HK-2 (cell line): ENCODE measurements around the gene METAP1.
"Not testable (repeated sequence)": the region's sequence is repeated elsewhere in the genome, so short reads cannot be mapped to it uniquely, and the experiment has no call there.

ENCODE experiments used
- DNase-seq: peaks from one replicate; pipeline ENCODE4 v3.0.0-alpha.2; 2018; ENCODE audit not compliant: unreplicated experiment

METAP1 gene

DNA sequence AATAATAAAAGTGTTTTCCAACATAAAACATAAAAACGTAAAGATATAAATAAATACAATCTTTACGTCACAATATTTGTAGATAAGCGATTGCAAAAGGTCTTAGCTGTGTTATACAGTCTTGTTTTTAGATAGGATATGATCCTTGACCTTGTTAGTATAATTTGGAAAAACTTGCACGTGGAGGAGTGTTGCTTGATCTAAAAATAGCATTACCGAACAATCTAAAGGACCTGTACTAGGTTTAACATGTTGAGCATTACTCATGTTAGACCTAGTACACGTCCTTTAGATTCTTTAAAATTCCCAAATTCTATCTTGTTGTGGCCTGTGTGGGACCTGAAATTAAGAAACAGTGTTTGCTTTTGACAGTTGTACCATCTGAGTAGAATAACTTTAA lies 1.6 kb downstream of the METAP1 start:
- no peak for DNase-seq

DNA sequence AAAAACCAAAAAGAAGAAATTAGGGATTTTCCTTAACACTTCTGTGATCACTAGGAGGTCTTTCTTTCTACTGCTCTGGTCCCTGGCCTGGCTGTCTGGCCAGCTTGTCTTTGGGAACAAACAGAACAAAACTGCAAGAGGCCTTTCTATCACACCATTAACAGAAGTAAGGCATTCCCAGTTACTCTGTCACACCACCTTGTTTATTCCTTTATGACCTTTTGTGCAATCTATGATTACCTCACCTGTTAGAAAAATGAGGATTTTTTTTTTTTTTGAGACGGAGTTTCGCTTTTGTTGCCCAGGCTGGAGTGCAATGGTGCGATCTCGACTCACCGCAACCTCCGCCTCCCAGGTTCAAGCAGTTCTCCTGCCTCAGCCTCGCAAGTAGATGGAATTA lies 3.0 kb downstream of the METAP1 start:
- no peak for DNase-seq

DNA sequence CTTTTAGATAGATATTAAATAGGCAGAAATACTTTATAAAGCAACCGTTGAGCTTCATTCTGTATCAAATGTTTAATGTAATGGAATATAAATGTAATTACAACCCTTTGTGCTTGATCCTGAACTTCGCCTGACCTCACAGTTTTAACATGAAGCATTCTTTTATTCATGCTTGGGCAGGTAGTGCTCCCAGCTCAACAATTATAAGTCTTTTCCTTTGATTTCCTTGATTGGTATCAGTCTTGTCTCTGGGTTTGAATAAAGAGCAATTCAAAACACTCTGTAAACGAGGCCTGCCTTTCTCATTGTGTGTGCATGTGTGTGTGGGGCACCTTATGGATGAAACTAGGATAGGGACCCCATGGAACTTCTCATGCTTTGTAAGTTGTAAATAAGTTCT lies 6.8 kb downstream of the METAP1 start:
- no peak for DNase-seq

DNA sequence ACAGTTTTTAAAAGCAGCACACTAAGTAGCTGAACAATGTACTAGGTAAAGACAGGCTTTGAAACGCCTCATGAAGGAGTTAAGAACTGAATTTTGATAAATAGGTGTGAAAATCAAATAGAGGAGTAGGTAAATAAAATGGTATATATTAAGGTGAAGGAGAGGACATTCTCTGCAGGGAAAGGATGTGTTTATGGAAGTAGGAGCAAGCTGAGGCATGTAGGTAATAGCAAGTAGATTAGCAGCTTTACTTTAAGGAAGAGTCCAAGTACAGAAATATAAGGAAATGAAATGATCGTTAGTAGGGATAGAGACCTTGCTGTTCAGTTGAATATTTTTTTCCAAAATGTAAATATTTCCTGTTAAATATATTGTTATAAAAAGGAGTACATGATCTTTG lies 12.5 kb downstream of the METAP1 start:
- no peak for DNase-seq

DNA sequence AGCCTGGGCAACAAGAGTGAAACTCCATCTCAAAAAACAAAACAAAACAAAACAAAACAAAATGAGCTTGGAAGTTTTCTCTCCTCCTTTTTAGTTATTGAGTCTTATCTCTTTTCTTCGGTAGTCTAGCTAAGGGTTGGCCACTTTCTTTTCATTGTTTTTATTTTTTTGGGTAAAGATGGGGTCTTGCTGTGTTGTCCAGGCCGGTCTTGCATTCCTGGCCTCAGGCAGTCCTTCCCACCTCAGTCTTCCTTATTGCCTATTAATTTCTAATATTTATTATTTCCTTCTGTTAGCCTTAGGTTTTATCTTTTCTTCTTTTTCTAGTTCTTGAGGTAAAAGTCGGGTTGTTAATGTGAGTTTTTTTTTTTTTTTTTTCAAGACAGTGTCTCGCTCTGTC lies 16.4 kb downstream of the METAP1 start:
- DNase-seq: no peak

DNA sequence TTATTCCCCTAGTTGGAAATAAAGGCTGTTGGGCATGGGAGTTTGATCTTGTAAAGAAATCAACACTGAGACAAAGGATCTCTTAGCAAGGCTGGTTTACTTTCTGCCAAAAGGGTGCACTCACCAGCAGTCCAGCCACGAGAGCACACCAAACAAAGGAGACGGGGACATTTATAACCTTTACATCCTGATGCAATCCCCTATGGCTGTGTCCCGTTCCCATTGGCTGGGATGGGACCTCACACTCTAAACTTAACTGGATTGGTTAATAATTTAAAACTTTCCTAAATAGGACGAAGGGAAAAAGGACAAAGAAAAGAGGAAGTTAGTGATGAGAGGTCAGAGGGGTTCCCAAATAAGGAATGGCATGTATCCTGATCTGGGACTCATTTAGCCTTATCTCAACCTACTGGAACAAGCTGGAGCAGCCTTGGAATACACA lies 17.9 kb downstream of the METAP1 start:
- no peak for DNase-seq

DNA sequence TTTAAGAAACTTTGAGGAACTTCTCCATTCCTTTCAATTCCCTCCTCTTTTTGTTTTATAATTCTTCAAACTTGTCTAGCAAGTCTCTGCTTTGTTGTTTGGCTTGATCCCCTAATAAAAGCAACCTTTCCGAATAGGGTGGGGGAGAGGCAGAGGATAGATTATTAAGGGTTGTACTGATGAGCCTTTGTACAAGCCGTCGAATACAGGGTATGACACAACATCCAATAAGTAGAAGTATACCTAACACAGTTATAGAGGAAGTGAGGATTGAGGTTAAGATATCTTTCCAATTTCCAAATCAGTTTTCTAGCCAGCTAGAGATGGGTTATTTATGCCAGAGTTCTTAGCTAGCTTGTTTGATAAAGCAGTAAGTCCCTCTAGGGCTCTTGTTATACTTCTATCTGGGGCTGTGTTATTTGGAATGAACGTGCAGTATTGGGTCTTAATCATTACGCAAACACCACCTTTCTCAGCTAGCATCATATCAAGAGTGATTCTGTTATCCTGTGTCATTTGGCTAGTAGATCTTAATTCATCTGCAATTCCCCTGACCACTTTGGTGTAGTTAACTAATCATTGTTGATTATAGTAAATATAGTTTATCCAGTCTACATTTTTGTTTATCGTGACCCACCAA lies 18.5 kb downstream of the METAP1 start:
- DNase-seq: no peak

DNA sequence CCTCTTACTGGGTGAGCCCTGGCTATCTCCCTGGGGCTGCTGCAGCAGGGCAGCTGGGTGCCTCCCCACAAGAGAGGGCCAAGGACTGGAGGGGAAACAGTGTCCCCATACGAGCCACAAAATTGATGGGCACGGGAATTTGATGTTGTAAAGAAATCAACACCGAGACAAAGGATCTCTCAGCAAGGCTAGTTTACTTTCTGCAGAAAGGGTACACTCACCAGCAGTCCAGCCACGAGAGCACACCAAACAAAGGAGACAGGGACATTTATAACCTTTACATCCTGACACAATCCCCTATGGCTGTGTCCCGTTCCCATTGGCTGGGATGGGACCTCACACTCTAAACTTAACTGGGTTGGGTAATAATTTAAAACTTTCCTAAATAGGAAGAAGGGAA lies 25.9 kb downstream of the METAP1 start:
- no peak for DNase-seq

DNA sequence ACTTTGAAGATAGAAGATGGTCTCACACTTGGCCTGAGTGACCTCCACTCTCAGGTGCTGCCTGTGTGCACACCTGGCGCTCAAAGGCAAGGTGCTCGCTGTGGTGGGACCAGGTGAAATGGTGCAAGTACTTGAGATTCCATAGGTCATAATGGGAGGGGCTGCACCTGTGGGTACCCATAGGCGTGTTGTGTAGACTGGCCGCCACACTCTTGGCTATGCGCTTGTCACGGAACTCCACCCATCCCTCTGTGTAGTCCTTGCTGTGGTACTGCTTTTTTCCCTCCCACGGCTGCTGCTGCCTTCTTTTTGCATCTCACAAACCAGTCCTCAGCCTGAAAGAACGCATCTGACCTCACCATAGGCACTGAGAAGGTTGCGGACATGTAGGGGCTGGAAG lies 27.0 kb downstream of the METAP1 start:
- DNase-seq: no peak

DNA sequence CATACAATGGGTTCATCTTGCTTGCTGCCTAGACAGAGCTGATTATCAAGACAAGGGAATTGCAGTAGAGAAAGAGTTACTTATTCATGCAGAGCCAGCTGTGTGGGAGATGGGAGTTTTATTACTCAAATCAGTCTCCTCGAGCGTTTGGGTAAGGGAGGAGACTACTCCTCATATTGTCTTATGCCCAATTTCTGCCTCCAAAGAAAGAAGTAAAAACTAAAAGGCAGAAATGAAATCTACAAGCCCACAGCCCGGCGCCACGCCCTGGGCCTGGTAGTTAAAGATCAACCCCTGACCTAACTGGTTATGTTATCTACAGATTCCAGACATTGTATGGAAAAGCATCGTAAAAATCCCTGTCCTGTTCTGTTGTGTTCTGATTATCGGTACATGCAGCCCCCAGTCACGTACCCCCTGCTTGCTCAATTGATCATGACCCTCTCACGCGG lies 28.3 kb downstream of the METAP1 start:
- not testable (repeated sequence) for DNase-seq

DNA sequence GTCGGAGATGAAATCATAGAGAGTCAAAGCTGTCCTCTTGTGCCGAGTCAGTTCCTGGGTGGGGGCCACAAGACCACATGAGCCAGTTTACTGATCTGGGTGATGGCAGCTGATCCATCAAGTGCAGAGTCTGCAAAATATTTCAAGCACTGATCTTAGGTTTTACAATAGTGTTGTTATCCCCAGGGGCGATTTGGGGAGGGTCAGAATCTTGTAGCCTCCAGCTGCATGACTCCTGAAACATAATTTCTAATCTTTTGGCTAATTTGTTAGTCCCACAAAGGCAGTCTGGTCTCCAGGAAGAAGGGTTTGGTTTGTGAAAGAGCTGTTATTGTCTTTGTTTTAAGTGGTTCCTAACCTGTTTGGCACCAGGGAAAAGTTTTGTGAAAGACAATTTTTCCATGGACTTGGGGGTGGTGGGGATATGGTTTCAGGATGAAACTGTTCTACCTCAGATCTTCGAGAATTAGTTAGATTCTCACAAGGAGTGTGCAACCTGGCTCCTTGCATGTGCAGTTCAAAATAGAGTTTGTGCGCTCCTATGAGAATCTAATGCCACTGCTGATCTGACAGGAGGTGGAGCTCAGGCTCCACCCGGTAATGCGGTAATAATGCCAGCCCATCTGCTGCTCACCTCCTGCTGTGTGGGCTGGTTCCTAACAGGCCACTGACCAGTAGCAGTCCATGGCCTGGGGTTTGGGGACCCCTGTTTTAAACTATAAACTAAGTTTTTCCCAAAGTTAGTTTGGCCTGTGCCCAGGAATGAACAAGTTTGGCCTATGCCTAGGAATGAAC lies 29.2 kb downstream of the METAP1 start:
- no peak for DNase-seq

DNA sequence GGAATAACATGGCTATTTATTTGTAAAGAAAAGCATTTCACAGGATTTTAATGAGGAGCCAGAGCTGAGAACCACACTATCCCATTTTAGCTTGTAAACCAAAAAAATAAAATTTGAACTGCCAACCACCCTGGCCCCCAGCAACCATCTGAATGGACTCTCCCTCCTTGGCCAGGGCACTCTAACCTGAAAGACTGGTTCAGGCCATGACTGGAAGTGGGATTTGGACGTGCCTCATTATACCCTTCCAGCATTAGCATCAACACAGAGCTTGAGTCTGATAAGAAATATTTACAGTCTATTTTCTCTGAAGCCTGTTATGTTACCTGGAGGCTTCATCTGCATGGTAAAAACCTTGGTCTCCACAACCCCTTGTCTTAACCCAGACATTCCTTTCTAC lies 30.0 kb downstream of the METAP1 start:
- DNase-seq: no peak

DNA sequence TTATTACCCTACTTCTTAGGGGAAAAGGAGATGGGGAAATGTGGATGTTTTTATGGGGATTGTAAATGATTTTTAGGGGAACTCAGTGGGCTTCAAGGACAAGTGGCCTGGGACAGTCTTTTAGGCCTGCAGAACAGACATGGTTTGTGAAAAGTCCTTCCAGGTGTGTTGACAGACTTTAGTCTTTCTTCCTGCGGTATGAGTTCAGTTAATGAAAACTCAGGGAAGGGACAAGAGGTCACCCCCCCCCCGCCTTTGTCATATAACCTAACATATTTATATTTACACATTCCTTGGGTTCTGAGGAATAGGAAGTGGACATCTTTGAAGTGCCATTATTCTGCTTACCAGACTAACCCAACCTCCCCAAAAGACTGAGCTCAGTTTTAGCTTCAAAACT lies 31.8 kb downstream of the METAP1 start:
- no peak for DNase-seq

DNA sequence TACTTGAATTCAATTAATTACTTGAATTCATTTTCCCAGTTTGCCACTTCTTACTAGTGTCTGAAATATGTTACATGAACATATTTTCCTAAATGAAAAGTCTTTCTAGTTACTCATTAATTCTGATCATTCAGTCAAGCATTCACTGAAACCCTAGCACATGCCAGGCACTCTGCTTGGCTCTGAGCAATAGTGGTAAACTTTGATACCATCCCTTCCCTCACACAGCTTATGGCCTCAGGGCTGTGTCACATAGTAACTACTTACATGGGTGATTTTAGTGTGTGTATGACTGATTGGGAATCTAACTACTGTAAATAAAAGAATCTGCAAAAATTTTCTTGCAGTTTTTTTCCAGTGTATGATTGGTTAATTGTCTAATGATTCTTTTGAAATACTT lies 32.7 kb downstream of the METAP1 start:
- DNase-seq: no peak

DNA sequence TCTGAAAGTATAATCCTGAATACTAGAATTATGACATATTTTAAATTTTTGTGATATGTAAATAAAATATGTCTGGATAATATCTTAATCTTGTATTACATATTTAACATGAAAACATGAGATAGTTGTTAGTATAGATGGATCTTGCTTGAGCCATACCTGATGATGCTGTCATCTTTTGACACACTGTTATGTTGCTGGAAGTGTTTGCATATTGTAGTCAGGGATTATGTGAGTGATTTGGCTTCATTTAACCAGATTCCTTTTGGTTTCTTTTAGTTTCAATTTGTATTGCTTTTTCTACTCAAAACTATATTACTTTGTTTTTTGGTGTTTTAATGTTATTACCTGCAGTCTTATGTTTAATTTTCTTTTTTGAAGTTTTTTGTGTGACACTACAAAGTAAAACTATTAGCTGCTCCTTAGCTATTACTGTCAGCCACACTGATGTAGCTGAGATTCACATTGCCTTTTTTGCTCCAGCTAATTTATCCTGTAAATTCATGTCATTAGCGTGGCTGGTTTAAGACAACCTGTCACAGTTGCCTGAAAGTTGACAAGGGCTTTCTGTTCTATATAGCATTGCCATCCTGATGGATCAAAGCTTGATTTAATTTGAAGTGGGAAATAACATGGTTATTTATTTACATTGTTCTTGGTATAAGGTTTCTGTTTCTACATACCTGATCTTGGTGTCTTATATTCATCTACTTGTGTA lies 33.7 kb downstream of the METAP1 start:
- no peak for DNase-seq

DNA sequence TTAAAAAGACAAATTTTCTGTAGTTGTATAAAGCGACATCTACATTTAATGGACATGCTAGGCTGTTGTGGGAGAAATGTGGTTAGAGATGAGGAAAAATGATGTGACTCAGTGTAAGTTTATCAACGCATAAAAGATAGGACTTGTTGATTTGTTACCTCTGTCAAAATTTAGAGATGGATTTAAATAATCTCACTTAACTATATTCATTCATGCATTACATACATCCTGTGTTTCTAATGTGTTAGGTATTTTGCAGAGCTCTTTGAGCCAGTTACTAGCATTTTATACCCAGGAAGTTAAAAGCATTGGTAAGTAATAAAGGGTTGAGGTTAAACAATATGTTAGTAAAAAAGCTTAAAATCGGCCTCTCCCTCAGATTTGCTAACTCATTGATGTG lies 34.3 kb downstream of the METAP1 start:
- no peak for DNase-seq

DNA sequence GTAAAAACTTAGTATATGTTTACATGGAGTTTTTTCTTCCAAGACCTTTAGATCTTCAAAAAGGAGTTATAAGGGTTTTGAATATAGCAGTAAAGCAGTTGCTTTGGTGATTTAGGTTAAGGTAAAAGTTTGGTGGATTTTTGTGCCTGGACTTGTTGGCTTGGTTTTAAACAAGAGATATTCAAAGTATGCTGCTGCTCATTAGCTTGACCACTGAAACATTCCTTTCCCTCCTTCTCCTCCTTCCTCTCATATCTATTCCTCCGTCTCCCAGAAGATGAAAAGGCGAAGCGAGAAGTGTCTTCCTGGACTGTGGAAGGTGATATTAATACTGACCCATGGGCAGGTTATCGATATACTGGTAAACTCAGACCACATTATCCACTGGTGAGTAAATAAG lies 38.4 kb downstream of the METAP1 start:
- DNase-seq: no peak

DNA sequence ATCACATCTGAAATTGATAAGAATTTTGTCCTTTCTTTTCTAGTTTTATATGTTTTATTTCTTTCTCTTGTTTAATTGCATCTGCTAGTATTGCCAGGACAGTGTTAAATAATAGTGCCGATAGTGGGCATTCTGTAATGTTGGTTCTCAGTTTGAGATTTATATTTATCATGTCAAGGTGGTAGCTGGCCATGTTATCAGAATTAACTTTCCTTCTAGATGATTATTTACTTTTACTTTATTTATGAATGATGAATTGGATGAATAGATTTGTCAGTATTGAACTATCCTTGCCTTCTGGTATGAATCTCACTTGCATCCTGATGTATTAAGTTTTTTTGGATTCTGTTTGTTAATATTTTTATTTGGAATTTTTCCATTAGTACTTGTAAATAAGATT lies 42.7 kb downstream of the METAP1 start:
- DNase-seq: no peak

DNA sequence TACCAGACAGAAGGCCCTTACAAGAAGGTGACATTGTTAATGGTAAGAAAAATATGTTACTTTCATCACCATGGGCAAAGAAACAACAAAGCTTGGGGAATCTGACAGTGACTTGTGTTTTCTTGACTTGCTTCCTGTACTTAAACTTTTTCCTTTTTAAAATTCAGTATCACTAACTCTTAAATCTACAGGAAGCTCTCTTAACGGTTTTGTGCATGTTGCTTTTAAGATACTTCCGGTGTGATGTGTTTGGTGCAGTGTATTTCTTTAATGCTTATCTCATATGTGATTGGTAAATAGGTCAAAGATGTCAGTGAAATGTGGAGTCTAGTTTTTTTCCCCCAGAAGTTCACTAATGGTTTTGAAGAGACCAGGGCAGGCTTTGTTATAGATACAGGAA lies 47.8 kb downstream of the METAP1 start:
- DNase-seq: no peak

DNA sequence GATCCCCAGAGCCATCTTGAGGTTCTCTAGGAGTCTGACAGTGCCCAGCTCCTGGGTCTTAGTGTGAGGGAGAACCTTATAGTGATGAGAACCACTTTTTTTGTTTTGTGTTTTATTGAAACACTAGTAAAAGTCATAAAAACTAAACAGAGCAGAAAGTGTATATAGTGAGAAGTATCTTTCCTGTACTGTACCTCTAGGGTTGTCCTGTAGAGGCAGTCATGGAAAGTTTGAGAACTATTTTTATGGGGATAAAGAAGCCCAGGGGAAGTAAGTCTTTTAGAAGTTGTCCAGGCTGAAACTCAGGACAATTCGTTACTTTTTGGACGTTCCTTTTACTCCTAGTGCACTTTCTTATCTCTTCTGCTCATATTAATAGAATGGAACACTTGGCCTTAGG lies 52.2 kb downstream of the METAP1 start:
- no peak for DNase-seq

DNA sequence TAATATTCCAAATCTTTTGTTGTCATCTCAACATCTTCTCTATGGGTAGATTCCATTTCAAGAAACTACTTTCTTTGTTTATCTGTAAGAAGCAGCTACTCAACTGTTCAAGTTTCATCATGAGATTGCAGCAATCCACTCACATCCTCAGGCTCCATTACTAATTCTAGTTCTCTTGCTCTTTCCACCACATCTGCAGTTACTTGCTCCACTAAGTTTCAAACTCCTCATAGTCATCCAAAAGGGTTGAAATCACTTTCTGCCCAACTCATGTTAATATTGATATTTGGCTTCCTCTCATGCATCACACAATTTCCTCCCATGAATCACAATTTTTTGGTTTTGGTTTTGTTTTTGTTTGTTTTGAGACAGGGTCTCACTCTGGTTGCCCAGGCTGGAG lies 57.4 kb downstream of the METAP1 start:
- DNase-seq: no peak

DNA sequence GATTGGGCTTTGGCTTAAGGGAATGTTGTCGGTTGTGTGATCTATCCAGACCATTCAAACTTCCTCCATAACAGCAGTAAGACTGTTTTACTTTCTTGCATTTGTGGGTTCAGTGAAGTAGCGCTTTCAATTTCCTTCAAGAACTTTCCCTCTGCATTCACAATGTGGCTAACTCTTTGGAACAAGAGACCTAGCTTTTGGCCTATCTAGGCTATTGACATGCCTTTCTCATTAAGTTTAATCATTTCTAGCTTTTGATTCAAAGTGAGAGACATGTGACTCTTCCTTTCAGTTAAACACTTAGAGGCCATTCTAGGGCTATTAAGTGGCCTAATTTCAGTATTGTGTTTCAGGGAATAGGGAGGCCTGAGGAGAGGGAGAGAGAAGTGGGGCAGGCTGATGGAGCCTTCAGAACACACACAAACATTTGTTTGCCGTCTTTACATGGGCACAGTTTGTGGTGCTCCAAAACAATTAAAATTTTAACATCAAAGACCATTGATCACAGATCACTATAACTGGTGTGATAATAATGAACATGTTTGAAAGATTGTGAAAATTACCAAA lies 59.0 kb downstream of the METAP1 start:
- no peak for DNase-seq

DNA sequence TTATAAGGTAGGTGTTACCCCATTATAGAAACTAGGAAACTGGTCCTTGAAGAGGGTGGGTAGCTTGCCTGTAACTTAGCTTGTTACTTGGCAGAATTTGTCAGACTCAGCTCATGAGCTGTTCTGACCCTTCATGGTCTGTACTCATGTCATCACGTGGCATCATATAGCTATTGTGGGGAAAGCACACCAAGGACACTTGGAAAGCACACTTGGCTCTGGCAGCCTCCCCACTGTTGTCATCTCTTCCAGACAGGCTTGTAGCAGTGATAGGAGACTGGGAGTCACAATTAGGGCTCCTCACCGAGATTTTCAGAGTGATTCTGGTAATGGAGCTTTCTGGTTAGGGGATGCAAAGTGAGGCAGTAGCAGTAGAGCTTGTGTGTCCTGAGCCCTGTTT lies 62.7 kb downstream of the METAP1 start:
- no peak for DNase-seq
